Ascending aorta (tissue), 2 donors: ENCODE measurements around the gene TBC1D24. TPM values are rescaled to one million over a fixed set of nuclear protein-coding genes. Genes with fewer than 3 reads are reported as not detected.

Experiments used
- DNase-seq, 2 donors: peaks; one replicate each; pipeline ENCODE4 v3.0.0-alpha.2; 2019; ENCODE audit warnings: low spot score in 2 of 2
- H3K27ac ChIP-seq, 2 donors: fragments of 200-600 bp; sonication (generic); one replicate each; pipeline ENCODE4 v1.5.1; 2016 to 2017; ENCODE audit warnings: mild to moderate bottlenecking in 1 of 2
- H3K27me3 ChIP-seq: fragments of 200-600 bp; sonication (generic); one replicate; pipeline ENCODE4 v1.5.1; 2017
- H3K36me3 ChIP-seq, 2 donors: fragments of 200-600 bp; sonication (generic); one replicate each; pipeline ENCODE4 v1.5.1; 2016
- H3K4me1 ChIP-seq, 2 donors: fragments of 200-600 bp; sonication (generic); one replicate each; pipeline ENCODE4 v1.5.1; 2016 to 2017; ENCODE audit warnings: mild to moderate bottlenecking in 1 of 2
- H3K4me3 ChIP-seq, 2 donors: fragments of 200-600 bp; sonication (generic); one replicate each; pipeline ENCODE4 v1.5.1; 2016 to 2017; ENCODE audit warnings: mild to moderate bottlenecking in 1 of 2
- H3K9me3 ChIP-seq, 2 donors: fragments of 200-600 bp; sonication (generic); one replicate each; pipeline ENCODE4 v1.5.1; 2016
- CTCF ChIP-seq, 3 experiments: fragments of 200-600 bp in 2 of 3; fragments of 450-650 bp in 1 of 3; sonication (generic) in 2 of 3; IDR thresholded peaks; one replicate each; pipeline ENCODE4 v1.5.1; 2016 to 2019; ENCODE audit warnings: antibody characterized with exemption in 3 of 3, mild to moderate bottlenecking in 1 of 3, moderate library complexity in 1 of 3
- intact Hi-C: fragments of 100-400 bp; cut with DNase I; formaldehyde crosslinking; loops from one replicate; pipeline ENCODE4 v1.15.1; 2023
- total RNA-seq: library from RNA; depleted of rRNA; stranded (reverse); fragments of >200 nt; gene quantifications from one replicate; pipeline ENCODE4 v1.1.0, GENCODE V29; 2016

TBC1D24 gene
- total RNA-seq, 1 donor from 2014 or later, result 22.5 TPM

- H3K4me1 ChIP-seq, result peaks cover 0 to 8% of the 10 kb centered on the region in 2 donors
- no peak for TF ChIP-seq CTCF (IDR thresholded peaks at IDR 0.05)
- no peak overlapping the region for H3K27ac ChIP-seq
- DNase-seq, result no peak
- H3K4me3 ChIP-seq, result peak overlapping the region; percentile 61 to 67
- H3K27me3 ChIP-seq, result no peaks in the 10 kb centered on the region
- intact Hi-C loops, result loop anchor here (2.0 kb wide), 1 partner anchor 54 kb away; the partner anchor contains the start of gene ATP6V0C
- no peaks in the 10 kb centered on the region for H3K9me3 ChIP-seq
- H3K36me3 ChIP-seq, result no peaks in the 10 kb centered on the region
These were observed 15.9 kb upstream of the TBC1D24 start for GRCh38 chr16:2458887-2459646.

GRCh38 chr16:2459647-2460390 lies 15.1 kb upstream of the TBC1D24 start, which contains the start of gene TEDC2:
TEDC2 (plus strand) TSS chr16:2460109; CDS start chr16:2460145, 36 bp downstream.
- Histone ChIP-seq H3K36me3 (no peaks in the 10 kb centered on the region), H3K27ac (no peak within 1 kb of the TSS), H3K4me1 (peaks cover 0 to 8% of the 10 kb centered on the region in 2 donors), H3K9me3 (no peaks in the 10 kb centered on the region), H3K4me3 (peak within 1 kb of the TSS; percentile 61 to 67), H3K27me3 (no peaks in the 10 kb centered on the region)
- DNase-seq, result peak; percentile 79 to 98
- intact Hi-C loops, result loop anchor here (1.0 to 2.0 kb wide), 3 partner anchors 14 to 53 kb away; partner anchors contain the start of genes ATP6V0C and CCNF
- TF ChIP-seq CTCF (IDR thresholded peaks at IDR 0.05), result no peak

- TF ChIP-seq CTCF (IDR thresholded peaks at IDR 0.05), result no peak
- Histone ChIP-seq H3K27me3 (no peaks in the 10 kb centered on the region), H3K4me1 (peaks cover 0 to 8% of the 10 kb centered on the region in 2 donors), H3K36me3 (no peaks in the 10 kb centered on the region), H3K27ac (no peak overlapping the region), H3K4me3 (peak overlapping the region; percentile 61 to 67), H3K9me3 (no peaks in the 10 kb centered on the region)
- DNase-seq, result no peak
- intact Hi-C loops, result loop anchor here (1.0 kb wide), 2 partner anchors 14 to 31 kb away; partner anchors contain the start of gene CCNF
These were observed 14.6 kb upstream of the TBC1D24 start for GRCh38 chr16:2460391-2460713.

GRCh38 chr16:2460916-2461315 lies 14.0 kb upstream of the TBC1D24 start:
- no peak for TF ChIP-seq CTCF (IDR thresholded peaks at IDR 0.05)
- Histone ChIP-seq H3K36me3 (no peaks in the 10 kb centered on the region), H3K9me3 (no peaks in the 10 kb centered on the region), H3K27me3 (no peaks in the 10 kb centered on the region), H3K27ac (no peak overlapping the region), H3K4me3 (no peak overlapping the region), H3K4me1 (peaks cover 0 to 8% of the 10 kb centered on the region in 2 donors)
- no peak for DNase-seq
- intact Hi-C loops, result loop anchor here (1.0 kb wide), 2 partner anchors 13 to 32 kb away; partner anchors contain the start of gene CCNF

- Histone ChIP-seq H3K4me3 (no peak overlapping the region), H3K4me1 (peaks cover 0 to 8% of the 10 kb centered on the region in 2 donors), H3K9me3 (no peaks in the 10 kb centered on the region), H3K27ac (no peak overlapping the region), H3K27me3 (no peaks in the 10 kb centered on the region), H3K36me3 (no peaks in the 10 kb centered on the region)
- intact Hi-C loops, result no loop called here
- DNase-seq, result no peak
- no peak for TF ChIP-seq CTCF (IDR thresholded peaks at IDR 0.05)
These were observed 12.7 kb upstream of the TBC1D24 start for GRCh38 chr16:2462031-2462866.
